Measurements from ENCODE around the gene GOSR2. TPM values are rescaled to one million over a fixed set of nuclear protein-coding genes. Genes with fewer than 3 reads are reported as not detected.

The GOSR2 gene
- total RNA-seq, 1 experiment from 2014 or later: 36.5 TPM

DNA sequence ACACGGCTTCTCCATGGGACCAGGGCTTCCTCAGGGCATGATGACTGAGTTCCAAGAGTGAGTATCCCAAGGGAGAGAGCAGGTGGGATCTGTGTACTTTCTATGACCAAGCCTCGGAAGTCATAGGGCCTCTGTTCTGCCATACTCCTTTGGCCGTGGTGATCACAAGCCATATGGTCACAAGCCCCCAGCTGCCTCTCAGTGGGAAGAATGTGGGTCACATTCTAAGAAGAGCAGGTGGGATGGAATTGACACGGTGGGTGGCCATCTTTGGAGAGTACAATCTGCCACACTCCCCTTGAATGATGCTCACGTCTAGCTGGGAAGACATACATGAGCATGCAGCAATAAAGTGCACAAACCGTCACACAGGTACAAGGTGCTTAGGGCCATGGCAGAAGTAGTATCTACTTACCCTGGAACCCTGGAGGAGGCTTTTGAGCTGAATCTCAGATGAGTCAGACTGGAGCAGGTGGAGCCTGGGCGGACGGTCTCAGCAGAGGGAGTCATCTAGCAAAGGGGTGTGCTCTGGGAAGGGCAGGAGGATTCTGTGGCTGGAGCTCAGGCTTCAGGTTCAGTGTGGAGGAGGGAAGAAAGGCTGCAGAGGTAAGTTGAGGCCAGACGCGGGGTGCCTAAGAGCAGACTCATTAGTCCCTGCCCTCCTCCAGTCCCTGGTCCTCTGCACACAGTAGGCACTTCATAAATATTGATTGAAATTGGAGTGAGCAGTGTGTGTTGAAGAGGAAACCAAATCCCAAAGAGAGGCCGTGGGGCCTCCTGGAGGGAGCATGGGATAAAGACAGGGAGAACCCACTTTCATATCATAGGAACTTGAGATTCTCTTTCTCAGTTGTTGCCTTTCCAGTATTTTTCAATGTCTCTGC lies 26.6 kb downstream of the GOSR2 start:
- POLR2A ChIA-PET: no interaction called here
- Histone ChIP-seq H3K27me3 (ENCODE audit: control insufficient read depth, insufficient read depth, low read length) (no peaks in the 10 kb centered on the region), H3K9me3 (ENCODE audit: control insufficient read depth, insufficient read depth, low read depth, low read length) (no peaks in the 10 kb centered on the region), H3K36me3 (ENCODE audit: control insufficient read depth, insufficient read depth, low read length) (no peaks in the 10 kb centered on the region), H3K27ac (ENCODE audit: low read length) (no peak overlapping the region), H3K4me1 (ENCODE audit: control insufficient read depth, insufficient read depth, low read length) (no peaks in the 10 kb centered on the region), H3K4me3 (ENCODE audit: low read depth in 2 of 2, low read length in 2 of 2) (no peak overlapping the region)
- CTCF ChIA-PET: no interaction called here
- in situ Hi-C loops (cut with HindIII; ENCODE audit: low pct_unique_long_range_greater_than_20kb, low sequenced_read_pairs) (no loop called here), intact Hi-C loops (cut with micrococcal nuclease; ENCODE audit: unreplicated experiment) (no loop called here)
- no peak for ATAC-seq
- no TSS peak for BruUV-seq (replicated peaks)
- DNase-seq (ENCODE audit: low read depth, low spot score): no peak
- TF ChIP-seq SIN3A (IDR thresholded peaks at IDR 0.05; ENCODE audit: borderline replicate concordance, insufficient read depth, low read depth, low read length) (no peak), TCF7L2 (IDR thresholded peaks at IDR 0.05; ENCODE audit: low read depth, low read length) (no peak), CTCF (IDR thresholded peaks at IDR 0.05) (no peak), POLR2AphosphoS5 (IDR thresholded peaks at IDR 0.05; ENCODE audit: low read depth, low read length) (no peak)
- TF ChIP-seq, protein P1, sequence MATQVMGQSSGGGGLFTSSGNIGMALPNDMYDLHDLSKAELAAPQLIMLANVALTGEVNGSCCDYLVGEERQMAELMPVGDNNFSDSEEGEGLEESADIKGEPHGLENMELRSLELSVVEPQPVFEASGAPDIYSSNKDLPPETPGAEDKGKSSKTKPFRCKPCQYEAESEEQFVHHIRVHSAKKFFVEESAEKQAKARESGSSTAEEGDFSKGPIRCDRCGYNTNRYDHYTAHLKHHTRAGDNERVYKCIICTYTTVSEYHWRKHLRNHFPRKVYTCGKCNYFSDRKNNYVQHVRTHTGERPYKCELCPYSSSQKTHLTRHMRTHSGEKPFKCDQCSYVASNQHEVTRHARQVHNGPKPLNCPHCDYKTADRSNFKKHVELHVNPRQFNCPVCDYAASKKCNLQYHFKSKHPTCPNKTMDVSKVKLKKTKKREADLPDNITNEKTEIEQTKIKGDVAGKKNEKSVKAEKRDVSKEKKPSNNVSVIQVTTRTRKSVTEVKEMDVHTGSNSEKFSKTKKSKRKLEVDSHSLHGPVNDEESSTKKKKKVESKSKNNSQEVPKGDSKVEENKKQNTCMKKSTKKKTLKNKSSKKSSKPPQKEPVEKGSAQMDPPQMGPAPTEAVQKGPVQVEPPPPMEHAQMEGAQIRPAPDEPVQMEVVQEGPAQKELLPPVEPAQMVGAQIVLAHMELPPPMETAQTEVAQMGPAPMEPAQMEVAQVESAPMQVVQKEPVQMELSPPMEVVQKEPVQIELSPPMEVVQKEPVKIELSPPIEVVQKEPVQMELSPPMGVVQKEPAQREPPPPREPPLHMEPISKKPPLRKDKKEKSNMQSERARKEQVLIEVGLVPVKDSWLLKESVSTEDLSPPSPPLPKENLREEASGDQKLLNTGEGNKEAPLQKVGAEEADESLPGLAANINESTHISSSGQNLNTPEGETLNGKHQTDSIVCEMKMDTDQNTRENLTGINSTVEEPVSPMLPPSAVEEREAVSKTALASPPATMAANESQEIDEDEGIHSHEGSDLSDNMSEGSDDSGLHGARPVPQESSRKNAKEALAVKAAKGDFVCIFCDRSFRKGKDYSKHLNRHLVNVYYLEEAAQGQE (IDR thresholded peaks at IDR 0.05; ENCODE audit: insufficient read depth in 1 of 2, low read depth in 2 of 2, low read length in 1 of 2): no peak

DNA sequence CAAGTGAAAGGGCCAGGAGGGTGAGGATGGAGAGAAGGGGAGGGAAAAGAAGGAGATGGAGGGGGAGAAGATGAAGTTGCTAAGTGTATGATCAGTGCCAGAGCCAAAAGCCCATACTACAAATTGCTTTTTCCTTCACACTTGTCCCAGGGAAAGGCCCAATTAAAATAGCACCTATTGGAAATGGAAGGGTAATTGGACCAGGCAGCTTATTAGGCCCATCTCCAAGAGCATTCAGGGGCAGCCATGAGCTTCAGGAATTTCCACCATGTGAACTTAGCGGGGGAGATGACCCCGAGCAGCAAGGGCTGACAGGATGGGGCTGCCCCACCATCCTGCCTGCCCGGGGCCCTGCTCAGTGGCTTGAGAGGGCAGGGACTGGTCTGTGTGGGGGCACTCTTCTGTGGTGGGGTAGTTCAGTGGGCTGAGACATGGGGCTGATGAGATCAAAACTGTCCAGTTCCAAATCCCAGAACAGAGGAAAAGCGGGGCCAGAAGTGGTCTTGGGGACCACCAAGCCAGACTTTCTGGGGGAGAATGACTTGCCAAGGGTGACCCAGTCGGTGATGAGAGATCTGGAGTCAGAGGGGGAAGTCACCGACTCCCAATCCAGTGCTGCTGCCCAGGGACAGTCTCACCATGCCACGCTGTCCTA lies 27.5 kb downstream of the GOSR2 start:
- DNase-seq (ENCODE audit: low read depth, low spot score) (no peak), ATAC-seq (no peak)
- in situ Hi-C loops (cut with HindIII; ENCODE audit: low pct_unique_long_range_greater_than_20kb, low sequenced_read_pairs): no loop called here
- POLR2A ChIA-PET: no interaction called here
- H3K27ac ChIP-seq (ENCODE audit: low read length): no peak overlapping the region
- H3K4me3 ChIP-seq (ENCODE audit: low read depth in 2 of 2, low read length in 2 of 2): no peak overlapping the region
- CTCF ChIA-PET: no interaction called here
- no TSS peak for BruUV-seq (replicated peaks)
- H3K27me3 ChIP-seq (ENCODE audit: control insufficient read depth, insufficient read depth, low read length): no peaks in the 10 kb centered on the region
- no peaks in the 10 kb centered on the region for H3K36me3 ChIP-seq (ENCODE audit: control insufficient read depth, insufficient read depth, low read length)
- intact Hi-C loops (cut with micrococcal nuclease; ENCODE audit: unreplicated experiment): no loop called here
- TF ChIP-seq POLR2AphosphoS5 (IDR thresholded peaks at IDR 0.05; ENCODE audit: low read depth, low read length): no peak
- no peak for TF ChIP-seq SIN3A (IDR thresholded peaks at IDR 0.05; ENCODE audit: borderline replicate concordance, insufficient read depth, low read depth, low read length)
- TF ChIP-seq TCF7L2 (IDR thresholded peaks at IDR 0.05; ENCODE audit: low read depth, low read length): no peak
- no peak for TF ChIP-seq CTCF (IDR thresholded peaks at IDR 0.05)
- TF ChIP-seq, protein P1 (IDR thresholded peaks at IDR 0.05; ENCODE audit: insufficient read depth in 1 of 2, low read depth in 2 of 2, low read length in 1 of 2): no peak
- no peaks in the 10 kb centered on the region for H3K4me1 ChIP-seq (ENCODE audit: control insufficient read depth, insufficient read depth, low read length)
- no peaks in the 10 kb centered on the region for H3K9me3 ChIP-seq (ENCODE audit: control insufficient read depth, insufficient read depth, low read depth, low read length)

Data from Panc1 (cell line).